ENCODE data around the gene TTC39A. TPM values are rescaled to one million over a fixed set of nuclear protein-coding genes. Genes with fewer than 3 reads are reported as not detected.

Gene TTC39A
- total and polyA plus RNA-seq, 2 donors (not counting 1 experiment from before 2014, with no cell fraction given), result not detected

DNA sequence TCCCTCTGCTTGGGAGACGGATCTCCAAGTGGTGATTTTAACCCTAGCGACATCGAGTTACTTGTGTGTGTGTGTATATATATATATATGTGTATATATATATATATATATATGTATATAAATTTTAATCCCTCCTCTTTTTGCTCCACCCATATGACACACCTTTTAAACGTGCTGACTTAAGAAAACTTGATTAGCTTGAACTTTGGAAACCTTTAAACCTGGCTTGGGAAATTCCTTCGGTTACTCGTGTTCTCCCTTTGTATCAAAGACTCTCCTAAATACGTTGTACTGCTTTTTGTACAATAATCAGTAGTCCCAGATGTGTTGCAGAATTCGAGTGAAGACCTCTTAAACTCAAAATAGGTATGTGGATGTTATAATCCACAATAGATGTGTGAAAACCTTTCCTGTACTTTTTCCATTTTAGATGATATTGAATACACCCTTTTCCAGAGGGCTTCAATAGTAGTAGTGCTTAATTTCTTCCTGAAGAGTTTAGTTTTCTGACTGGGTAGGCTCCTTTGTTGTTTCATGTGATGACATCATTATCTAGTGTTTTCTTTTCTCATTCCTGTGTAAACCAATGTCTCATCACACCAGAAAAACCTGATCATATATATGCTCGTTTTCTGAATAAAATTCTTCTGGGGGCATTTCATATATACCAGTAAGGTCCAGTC lies 92.9 kb downstream of the TTC39A start:
- H3K4me1 Mint-ChIP-seq, result peaks cover 34% of the 10 kb centered on the region
- Histone ChIP-seq H3K27me3 (replicated peaks in 1 of 4; ENCODE audit: control extremely low read depth in 1 of 4, control insufficient read depth in 3 of 4, insufficient read depth in 4 of 4, low read length in 3 of 4) (no peaks in the 10 kb centered on the region), H2AFZ (ENCODE audit: insufficient read depth, low read depth, low read length, poor library complexity, severe bottlenecking) (peak overlapping the region; percentile 88), H3K79me2 (ENCODE audit: control insufficient read depth, insufficient read depth, low read length) (peaks cover 68% of the 10 kb centered on the region), H3K9me3 (ENCODE audit: control extremely low read depth in 1 of 3, control insufficient read depth in 2 of 3, insufficient read depth in 1 of 3, low read length in 2 of 3) (no peaks in the 10 kb centered on the region), H4K20me1 (ENCODE audit: control insufficient read depth, insufficient read depth, low read length, poor library complexity, severe bottlenecking) (peaks cover 39% of the 10 kb centered on the region), H3K4me3 (ENCODE audit: control extremely low read depth in 1 of 5, extremely low read depth in 1 of 5, insufficient read depth in 1 of 5, low read depth in 2 of 5, low read length in 4 of 5) (peak overlapping the region; percentile 69 to 96 (median 86)), H3K27ac (ENCODE audit: low read length in 2 of 2) (no peak overlapping the region), H3K9ac (ENCODE audit: low read length) (peak overlapping the region; percentile 95), H3K4me1 (ENCODE audit: control insufficient read depth in 2 of 2, insufficient read depth in 2 of 2, low read length in 2 of 2) (peaks cover 29 to 39% of the 10 kb centered on the region in 2 donors), H3K4me2 (replicated peaks; ENCODE audit: low read depth, low read length, poor library complexity, severe bottlenecking) (peak overlapping the region; percentile 96), H3K36me3 (replicated peaks in 1 of 2; ENCODE audit: control extremely low read depth in 1 of 2, control insufficient read depth in 1 of 2, extremely low read depth in 1 of 2, insufficient read depth in 2 of 2, low read length in 1 of 2) (no peaks in the 10 kb centered on the region)
- CTCF ChIA-PET, result interaction anchor here (0.7 to 2.7 kb wide), 4 partner anchors 10 to 60 kb away, joined by 3 to 15 read pairs (median 4); no protein-coding TSS in a partner anchor
- H3K27ac Mint-ChIP-seq, result no peak overlapping the region
- DNase-seq (no peak), ATAC-seq (ENCODE audit: low read depth) (no peak)
- no peak overlapping the region for H3K4me3 Mint-ChIP-seq
- POLR2A ChIA-PET, result no interaction called here
- TF ChIP-seq, protein P1, sequence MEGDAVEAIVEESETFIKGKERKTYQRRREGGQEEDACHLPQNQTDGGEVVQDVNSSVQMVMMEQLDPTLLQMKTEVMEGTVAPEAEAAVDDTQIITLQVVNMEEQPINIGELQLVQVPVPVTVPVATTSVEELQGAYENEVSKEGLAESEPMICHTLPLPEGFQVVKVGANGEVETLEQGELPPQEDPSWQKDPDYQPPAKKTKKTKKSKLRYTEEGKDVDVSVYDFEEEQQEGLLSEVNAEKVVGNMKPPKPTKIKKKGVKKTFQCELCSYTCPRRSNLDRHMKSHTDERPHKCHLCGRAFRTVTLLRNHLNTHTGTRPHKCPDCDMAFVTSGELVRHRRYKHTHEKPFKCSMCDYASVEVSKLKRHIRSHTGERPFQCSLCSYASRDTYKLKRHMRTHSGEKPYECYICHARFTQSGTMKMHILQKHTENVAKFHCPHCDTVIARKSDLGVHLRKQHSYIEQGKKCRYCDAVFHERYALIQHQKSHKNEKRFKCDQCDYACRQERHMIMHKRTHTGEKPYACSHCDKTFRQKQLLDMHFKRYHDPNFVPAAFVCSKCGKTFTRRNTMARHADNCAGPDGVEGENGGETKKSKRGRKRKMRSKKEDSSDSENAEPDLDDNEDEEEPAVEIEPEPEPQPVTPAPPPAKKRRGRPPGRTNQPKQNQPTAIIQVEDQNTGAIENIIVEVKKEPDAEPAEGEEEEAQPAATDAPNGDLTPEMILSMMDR (IDR thresholded peaks at IDR 0.05), result no peak
- TF ChIP-seq EZH2 (IDR thresholded peaks at IDR 0.05; ENCODE audit: borderline replicate concordance, insufficient read depth, low read depth, low read length, poor library complexity, severe bottlenecking), result no peak
- H3K9me3 Mint-ChIP-seq (ENCODE audit: insufficient read depth), result no peaks in the 10 kb centered on the region
- intact Hi-C loops (cut with micrococcal nuclease), result loop anchor here (5.0 to 10.0 kb wide), 4 partner anchors 270 to 1467 kb away; partner anchors contain the start of genes EPS15 and NRDC
- WGBS (ENCODE audit: insufficient coverage), result no CpG with 5 or more reads among the region's 9 CpGs
- H3K27me3 Mint-ChIP-seq, result no peaks in the 10 kb centered on the region

Other genes starting within 250 kb of the TTC39A start
- gene C1orf185, start 228.3 kb downstream of the TTC39A start, total RNA-seq, result not detected in 2 replicates
- not detected in 2 replicates for gene C1orf185, start 228.3 kb downstream of the TTC39A start, polyA plus RNA-seq
- gene RNF11, start 94.3 kb downstream of the TTC39A start, total RNA-seq, result 17.6 and 20.6 TPM in 2 replicates
- 10.0 and 36.3 TPM in 2 replicates for gene RNF11, start 94.3 kb downstream of the TTC39A start, polyA plus RNA-seq
- 151 and 163 TPM in 2 replicates for gene EPS15, start 188.7 kb upstream of the TTC39A start, total RNA-seq
- 32.5 and 40.3 TPM in 2 replicates for gene EPS15, start 188.7 kb upstream of the TTC39A start, polyA plus RNA-seq